ENCODE data around the gene DTWD2. TPM values are rescaled to one million over a fixed set of nuclear protein-coding genes. Genes with fewer than 3 reads are reported as not detected.

The DTWD2 gene
- total RNA-seq, 1 experiment from 2014 or later = 10.9 TPM

Small RNA genes lying within 50 kb of the gene (small RNA-seq; reads per million reads assigned to genes)
- gene RNU6-373P = not detected

Other genes with a start within 250 kb of the DTWD2 start
- 7.9 and 13.1 TPM in 2 replicates for gene DMXL1, start 82.5 kb upstream of the DTWD2 start, total RNA-seq (2014; rRNA removed; shearing (Covaris generic))